Skeletal muscle cell (primary cell): ENCODE results near the gene CPTP.

Source experiments
- DNase-seq: peaks from one replicate; pipeline ENCODE4 v3.0.0-alpha.2; 2010; ENCODE audit warnings: low read depth
- H3K4me3 ChIP-seq: 2 replicates; pipeline ENCODE4 v1.5.1; 2011; ENCODE audit warnings: low read depth, mild to moderate bottlenecking, control low read depth, low read length, moderate library complexity

CPTP gene

DNA sequence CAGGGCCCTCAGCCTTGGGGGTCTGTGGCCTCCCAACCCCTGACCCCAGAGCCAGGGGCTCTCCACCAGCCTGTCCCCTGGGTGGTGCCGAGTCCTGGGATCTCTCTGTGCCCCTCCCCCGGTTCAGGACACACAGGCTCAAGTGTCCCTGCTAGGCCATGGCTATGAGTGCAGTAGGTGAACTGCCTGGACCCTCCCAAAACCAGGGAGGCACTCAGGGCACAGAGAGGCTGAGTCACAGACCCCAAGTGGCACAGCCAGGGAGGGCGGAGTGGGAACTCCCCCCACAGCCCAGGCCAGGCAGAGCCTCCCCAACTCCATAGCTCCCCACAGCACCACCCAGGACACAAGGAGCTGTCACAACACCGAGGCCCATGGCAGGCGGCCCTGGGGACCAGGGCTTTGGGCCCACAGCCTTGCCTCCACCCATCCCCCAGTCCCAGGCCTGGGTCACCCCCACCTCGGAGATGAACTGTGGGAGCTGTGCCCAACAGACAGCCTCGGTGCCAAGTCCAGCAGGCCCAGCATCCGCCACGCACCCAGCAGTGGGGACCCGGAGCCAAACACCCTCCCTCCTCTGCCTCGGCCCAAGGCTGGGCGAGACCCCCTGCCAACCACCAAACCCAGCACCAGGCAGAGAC lies 21.4 kb downstream of the CPTP start:
- DNase-seq, result no peak
- no peak overlapping the region for H3K4me3 ChIP-seq

GRCh38 chr1:1346501-1346890 lies 21.9 kb downstream of the CPTP start:
- H3K4me3 ChIP-seq, result no peak overlapping the region
- no peak for DNase-seq

GRCh38 chr1:1347026-1347595 lies 22.5 kb downstream of the CPTP start:
- peak overlapping the region; percentile 72 for H3K4me3 ChIP-seq
- no peak for DNase-seq

DNA sequence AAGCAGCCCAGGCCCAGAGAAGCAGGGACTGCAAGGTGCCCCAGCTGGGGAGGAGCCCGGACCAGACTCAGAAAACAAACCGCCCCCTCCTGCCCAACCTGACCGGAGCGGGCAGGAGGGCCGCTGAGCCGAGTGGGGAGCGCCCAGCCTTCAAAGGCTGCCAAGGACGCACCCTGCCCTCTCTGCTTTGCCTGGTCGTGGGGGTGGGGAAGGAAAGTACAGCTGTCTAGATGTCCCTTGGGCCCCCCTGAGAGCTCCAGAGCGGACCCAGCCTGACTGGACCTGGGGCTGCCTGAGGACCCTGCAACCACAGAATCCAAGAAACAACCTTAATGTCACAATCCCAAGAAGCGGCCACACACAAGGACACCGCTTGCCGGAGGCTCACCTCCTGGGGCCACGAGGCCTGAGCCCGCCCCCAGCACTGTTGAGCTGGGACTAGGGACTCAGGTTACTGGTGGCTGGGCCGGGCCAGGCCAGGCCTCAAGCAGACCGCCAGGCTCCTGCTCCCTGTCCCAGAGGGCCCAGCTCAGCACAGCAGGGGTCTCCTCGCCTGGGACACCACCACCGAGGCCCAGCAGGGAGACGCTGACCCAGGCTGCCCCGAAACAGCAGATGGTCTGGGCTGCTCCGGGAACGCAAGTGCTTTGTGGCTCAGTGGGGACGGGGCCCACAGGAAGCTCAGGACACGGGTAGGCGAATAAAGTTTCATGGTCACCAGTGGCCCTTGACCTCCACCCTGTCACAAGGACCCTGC lies 23.2 kb downstream of the CPTP start:
- H3K4me3 ChIP-seq, result peak overlapping the region; percentile 72
- DNase-seq, result no peak

GRCh38 chr1:1348420-1349255 lies 24.0 kb downstream of the CPTP start:
- H3K4me3 ChIP-seq, result peak overlapping the region; percentile 72

GRCh38 chr1:1349256-1350012 lies 24.8 kb downstream of the CPTP start, which contains the start of gene DVL1:
TSS of gene DVL1 (minus strand) at chr1:1349418. CDS start at chr1:1349065, 353 bp downstream.
- DNase-seq, result no peak

More at GRCh38 chr1:1348420-1349255, 24.0 kb downstream of the CPTP start:
- DNase-seq, result no peak

GRCh38 chr1:1351511-1352427 lies 27.2 kb downstream of the CPTP start:
- no peak for DNase-seq
- peak overlapping the region; percentile 7 for H3K4me3 ChIP-seq

More at GRCh38 chr1:1349256-1350012, 24.8 kb downstream of the CPTP start, which contains the start of gene DVL1:
- H3K4me3 ChIP-seq, result peak within 1 kb of the TSS; percentile 72

- H3K4me3 ChIP-seq, result no peak overlapping the region
- DNase-seq, result no peak
Observed at GRCh38 chr1:1352786-1353388, 28.3 kb downstream of the CPTP start.

DNA sequence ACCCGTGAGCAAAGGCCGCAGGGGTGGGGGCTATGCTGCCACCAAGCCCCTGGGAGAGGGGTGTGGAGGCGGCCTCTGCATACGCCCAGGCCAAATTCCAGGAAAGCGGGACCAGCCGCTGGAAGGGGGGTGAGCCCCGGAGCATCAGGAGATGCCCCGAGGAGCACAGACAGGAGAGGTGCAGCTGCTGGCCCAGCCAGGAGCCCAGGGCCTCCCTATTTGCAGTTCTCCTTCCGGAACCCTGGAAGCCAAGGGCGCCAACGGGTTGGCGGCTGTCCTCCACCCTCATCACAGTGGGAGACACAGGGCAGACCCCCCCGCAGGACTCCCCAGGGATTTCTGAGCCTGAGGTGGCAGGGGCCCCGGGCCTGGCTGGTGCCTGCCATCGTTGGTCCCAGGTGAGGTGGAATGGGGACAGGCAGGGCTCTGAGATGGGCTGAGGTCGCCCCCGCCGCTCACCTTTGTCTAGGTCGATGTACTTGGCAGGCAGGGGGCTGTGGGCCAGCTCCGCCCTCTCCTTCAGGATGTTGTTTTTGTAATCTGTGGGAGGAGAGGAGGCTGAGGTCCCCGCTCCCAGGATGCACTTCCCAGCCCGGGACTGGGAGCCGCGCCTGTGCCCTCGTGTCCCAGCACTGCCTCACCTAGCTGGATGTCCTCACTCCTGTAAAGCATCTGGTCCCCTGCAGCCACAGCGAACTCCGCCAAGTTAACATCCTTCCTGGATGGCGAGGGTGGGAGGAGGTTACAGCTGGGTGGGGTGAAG lies 29.0 kb downstream of the CPTP start:
- no peak overlapping the region for H3K4me3 ChIP-seq
- DNase-seq, result no peak

GRCh38 chr1:1354271-1355247 lies 30.0 kb downstream of the CPTP start:
- no peak for DNase-seq
- H3K4me3 ChIP-seq, result no peak overlapping the region

DNA sequence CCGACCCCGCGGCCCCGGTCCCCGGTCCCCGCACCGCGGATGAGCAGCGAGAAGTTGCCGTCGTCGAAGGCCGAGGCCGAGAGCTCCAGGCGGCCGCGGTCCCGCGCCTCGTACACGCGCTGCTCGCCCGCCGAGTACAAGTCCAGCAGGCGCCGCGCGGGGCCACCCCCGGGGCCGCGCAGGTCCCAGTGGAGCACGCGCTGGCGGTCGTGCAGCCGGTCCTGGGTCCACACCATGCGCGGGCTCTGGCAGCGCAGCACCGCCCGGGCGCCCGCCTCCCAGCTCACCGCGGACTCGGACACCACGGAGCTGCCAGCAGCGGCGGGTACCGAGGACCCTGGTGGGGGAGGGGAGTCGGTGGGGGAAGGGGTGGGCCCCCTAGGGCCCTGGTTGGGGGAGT lies 30.8 kb downstream of the CPTP start:
- peak overlapping the region; percentile 80 for H3K4me3 ChIP-seq
- DNase-seq, result no peak

DNA sequence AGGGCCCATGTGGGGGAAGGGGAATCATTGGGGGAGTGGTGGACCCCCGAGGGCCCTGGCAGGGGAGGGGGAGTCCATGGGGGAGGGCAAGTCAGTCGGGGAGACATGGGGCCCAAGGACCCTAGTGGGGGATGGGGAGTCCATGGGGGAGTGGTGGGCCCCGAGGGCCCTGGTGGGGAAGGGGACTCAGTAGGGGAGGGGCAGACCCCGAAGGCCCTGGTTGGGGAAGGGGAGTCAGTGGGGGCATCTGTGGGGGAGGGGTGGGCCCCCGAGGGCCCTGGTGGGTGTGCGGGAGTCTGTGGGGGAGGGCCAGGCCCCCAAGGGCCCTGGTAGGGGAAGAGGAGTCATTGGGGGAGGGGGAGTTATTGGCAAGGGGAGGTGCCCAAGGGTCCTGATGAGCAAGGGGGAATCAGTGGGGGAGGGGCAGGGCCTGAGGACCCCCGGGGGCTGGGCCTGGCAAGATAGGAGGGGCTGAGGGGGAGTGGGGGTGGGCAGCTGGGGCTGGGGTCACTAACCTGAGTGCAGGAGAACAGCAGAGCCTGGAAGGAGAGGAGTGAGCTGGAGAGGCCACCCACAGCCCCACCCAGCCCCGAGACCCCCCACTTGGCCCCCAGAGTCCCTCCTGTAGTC lies 31.7 kb downstream of the CPTP start:
- no peak for DNase-seq
- H3K4me3 ChIP-seq, result peak overlapping the region; percentile 80

GRCh38 chr1:1356796-1357401 lies 32.3 kb downstream of the CPTP start:
- H3K4me3 ChIP-seq, result peak overlapping the region; percentile 80
- DNase-seq, result no peak

GRCh38 chr1:1357871-1358432 lies 33.4 kb downstream of the CPTP start:
- peak overlapping the region; percentile 80 for H3K4me3 ChIP-seq
- no peak for DNase-seq
